GM23248 (cell line): Measurements from ENCODE around the gene DPEP2.

ENCODE experiments used
- EZH2 ChIP-seq: fragments of 200-600 bp; sonication (generic); IDR thresholded peaks from 2 replicates; pipeline ENCODE4 v1.6.1; 2018; ENCODE audit warnings: antibody characterized with exemption, mild to moderate bottlenecking; ENCODE audit not compliant: insufficient read depth, poor library complexity, severe bottlenecking
- EZH2phosphoT487 ChIP-seq: fragments of 200-600 bp; sonication (generic); IDR thresholded peaks from 2 replicates; pipeline ENCODE4 v1.6.1; 2018; ENCODE audit warnings: antibody characterized with exemption, moderate library complexity, mild to moderate bottlenecking, low read depth; ENCODE audit not compliant: insufficient read depth

- TF ChIP-seq EZH2 = no peak
- no peak for TF ChIP-seq EZH2phosphoT487
Measured at GRCh38 chr16:67949645-67950044, 49.6 kb downstream of the DPEP2 start.
